HG03060 (cell line): ENCODE results near the gene ZNF19.
"Not testable (repeated sequence)": the region's sequence is repeated elsewhere in the genome, so short reads cannot be mapped to it uniquely, and the experiment has no call there.

Source experiments
- ATAC-seq: cut with Tn5 transposase; IDR thresholded peaks from one replicate; pipeline ENCODE4 v1.9.1; 2021; ENCODE audit warnings: low read depth, moderate number of reproducible peaks; ENCODE audit not compliant: unreplicated experiment

The ZNF19 gene

DNA sequence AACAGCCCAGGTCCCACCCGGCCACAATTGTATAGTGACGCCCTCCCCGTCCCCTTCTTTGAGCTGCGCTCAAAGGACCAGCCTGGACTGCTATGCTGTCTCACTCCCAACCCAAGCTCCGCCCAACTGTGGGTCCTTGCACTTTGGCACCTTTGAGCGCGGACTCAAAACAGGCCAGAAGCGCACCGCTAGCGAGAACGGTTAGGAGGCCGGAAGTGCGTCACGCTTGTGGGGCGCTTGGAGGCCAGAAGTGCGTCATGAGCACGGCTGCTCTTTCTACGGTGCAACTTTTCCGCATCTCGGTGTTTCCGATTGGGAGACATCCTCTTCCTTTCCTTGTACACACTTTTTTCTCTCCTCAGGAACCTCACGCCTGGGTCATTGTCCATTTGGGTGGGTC is at the start of gene ZNF19:
Gene ZNF19, minus strand, starts transcription at position 203 of the 400 bp plus-strand sequence. CDS start 7,210 bp downstream, outside the sequence.
- ATAC-seq: no peak

GRCh38 chr16:71537643-71538042 is 48.5 kb upstream of the ZNF19 start:
- no peak for ATAC-seq

- ATAC-seq: no peak
These were observed 47.8 kb upstream of the ZNF19 start for GRCh38 chr16:71536752-71537499.

DNA sequence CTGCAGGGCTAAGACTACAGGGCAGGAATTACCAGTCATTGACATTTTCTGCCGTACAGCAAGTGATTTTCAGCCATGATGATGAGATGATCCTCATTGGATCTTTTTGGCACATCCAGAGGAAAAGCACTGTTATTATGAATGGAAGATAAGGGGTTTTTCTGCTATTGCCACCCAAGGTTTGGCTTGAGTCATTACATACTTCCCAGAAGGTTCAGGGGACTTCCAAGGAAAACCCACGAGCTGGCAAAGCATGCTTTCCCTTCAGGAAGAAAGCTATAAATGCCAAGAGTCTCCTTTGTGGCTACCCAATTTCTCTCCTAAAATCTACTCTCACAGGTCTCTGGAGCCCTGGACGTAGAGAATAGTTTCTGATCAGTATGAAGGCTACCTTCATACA is 43.2 kb upstream of the ZNF19 start:
- ATAC-seq: no peak

- no peak for ATAC-seq
These were observed 39.7 kb upstream of the ZNF19 start for GRCh38 chr16:71528863-71529262.

GRCh38 chr16:71528257-71528656 is 39.1 kb upstream of the ZNF19 start:
- no peak for ATAC-seq

DNA sequence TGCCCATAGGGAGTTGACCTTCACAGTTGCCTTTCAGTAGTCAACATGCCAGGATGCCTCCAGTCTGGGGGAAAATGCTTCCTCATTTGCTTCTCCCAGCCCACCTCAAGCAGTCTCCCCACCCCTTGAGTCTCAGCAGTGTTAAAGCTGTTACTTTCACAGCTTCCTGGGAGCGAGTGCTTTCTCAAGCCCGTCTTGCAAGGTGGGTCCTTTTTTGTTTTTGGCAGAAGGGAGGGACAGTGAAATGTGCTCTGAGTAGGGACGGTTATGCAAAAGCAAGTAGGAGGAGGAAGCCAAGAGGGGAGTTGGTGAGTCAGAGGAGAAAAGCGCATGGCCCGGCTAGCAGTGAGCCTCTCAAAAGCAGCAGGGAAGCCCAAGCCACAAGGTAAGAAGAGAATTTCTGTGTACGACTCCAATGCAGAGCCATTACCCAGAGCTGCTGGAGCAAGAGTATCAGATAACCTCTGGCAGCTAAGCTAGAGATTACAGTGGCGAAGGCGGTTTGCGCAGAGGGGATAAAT is 37.0 kb upstream of the ZNF19 start, which contains the start of gene CHST4:
Gene CHST4, plus strand, starts transcription at position 316 of the 521 bp plus-strand sequence. CDS start 10,252 bp downstream, outside the sequence.
- no peak for ATAC-seq

DNA sequence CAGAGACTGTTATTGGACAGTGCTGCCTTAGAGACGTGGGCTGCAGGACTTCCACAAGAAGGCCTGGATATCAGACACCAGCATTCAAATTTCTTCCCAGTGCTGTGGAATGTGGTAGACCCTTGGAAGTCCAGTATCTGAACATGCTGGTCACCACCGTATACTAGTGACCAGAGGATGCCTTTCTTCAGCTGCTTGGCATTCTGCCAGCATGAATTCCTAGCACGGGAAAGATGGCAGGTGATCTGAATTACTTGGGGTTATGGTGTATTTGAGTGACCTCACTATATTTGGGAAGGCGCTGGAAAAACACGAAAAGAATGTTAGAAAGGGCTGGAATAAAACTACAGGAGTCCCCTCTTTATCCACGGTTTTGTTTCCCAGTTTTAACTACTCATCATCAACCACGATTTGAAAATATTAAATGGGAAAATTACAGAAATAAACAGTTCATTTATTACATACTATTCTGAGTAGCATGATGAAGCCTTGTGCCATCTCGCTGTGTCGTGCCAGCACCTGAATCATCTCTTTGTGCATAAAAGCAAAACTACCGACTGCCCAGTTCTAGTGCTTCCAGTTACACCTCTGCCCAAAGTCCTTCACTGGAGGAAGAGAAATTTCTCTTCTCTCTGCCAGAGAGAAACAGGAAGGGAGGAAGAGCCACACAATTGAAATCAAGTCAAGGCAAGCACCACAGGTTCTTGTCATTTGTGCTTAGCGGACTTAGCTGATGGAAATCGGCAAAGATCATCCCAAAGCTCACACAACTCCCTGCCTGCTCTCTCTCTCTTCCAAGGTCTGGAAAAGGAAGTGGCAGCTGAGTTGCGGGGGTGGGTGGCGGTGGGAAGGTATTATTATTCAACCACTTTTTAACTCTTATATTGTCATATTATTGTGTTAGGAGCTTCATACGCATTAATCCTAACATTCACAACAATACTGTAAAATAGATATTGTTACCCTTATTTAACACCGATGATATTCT is 35.7 kb upstream of the ZNF19 start:
- ATAC-seq: no peak

GRCh38 chr16:71520550-71520949 is 31.4 kb upstream of the ZNF19 start:
- ATAC-seq: no peak

DNA sequence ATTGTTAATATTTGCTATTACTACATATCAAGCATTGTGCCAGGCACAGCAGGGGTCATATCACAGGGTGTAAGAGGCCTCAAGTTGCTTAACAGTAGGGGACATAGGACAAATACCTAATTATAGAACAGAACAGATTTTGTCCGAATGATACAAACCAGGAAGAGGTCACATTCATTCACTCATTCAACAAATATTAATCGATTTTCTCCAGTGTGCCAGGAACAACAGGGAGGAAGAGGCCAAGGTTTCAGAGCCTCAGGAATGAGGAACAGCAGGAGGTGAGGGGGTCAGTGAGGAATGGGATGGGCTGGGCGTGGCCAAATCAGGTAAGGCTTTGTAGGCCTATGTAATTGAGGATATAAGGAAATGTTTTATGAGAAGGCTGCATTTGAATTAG is 25.9 kb upstream of the ZNF19 start:
- no peak for ATAC-seq

- ATAC-seq: no peak
These were observed 25.4 kb upstream of the ZNF19 start for GRCh38 chr16:71514476-71514875.

GRCh38 chr16:71513302-71513701 is 24.2 kb upstream of the ZNF19 start:
- no peak for ATAC-seq

DNA sequence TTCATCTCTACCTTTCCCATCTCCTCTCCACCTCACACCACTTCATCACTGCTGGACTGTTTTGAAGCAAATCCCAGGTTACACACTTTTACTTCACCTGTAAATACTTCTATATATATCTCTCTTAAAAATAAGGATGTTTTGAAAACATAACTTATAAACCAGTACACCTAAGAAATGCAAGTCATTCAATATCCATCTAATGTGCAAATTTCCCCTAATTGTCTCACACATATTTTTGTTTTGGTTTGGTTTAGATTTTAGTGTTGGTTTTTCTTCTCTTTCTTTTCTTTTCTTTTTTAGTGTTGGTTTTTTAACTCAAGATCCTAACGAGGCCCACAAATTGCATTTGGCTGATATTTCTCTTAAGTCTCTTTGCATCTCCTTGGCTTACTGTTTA is 17.9 kb upstream of the ZNF19 start:
- ATAC-seq: no peak

- no peak for ATAC-seq
These were observed 15.8 kb upstream of the ZNF19 start for GRCh38 chr16:71504901-71505300.

- not testable (repeated sequence) for ATAC-seq
These were observed 14.9 kb upstream of the ZNF19 start for GRCh38 chr16:71504051-71504450.

- no peak for ATAC-seq
These were observed 12.4 kb upstream of the ZNF19 start for GRCh38 chr16:71501547-71501946.

GRCh38 chr16:71500964-71501363 is 11.8 kb upstream of the ZNF19 start:
- no peak for ATAC-seq

DNA sequence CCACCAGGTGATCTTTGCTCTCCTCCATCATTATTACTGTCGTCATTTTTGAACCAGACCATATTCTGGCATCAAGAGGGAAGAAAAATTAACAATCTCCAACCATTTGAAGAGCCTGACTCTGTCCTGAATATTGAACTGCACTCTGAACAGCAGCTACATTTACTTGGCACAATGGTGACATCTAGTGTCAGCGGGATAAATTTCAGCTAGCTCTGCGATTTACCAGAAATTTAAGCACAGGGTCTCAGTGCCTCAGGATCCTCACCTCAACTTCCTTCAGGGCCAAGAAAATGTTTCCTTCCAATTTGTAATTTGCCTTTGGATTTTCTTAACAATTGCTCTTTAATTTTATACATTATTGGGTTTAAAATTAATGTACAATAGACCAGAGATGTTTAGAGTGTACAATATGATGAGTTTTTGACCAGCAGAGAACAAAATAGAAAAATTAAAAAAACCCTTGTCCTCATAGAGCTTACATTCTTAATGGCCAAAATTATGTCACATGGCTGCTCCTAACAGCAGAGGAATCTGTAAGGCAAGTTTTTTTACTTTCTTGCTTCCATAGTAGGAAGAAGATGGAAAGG is 10.7 kb upstream of the ZNF19 start:
- ATAC-seq: no peak

DNA sequence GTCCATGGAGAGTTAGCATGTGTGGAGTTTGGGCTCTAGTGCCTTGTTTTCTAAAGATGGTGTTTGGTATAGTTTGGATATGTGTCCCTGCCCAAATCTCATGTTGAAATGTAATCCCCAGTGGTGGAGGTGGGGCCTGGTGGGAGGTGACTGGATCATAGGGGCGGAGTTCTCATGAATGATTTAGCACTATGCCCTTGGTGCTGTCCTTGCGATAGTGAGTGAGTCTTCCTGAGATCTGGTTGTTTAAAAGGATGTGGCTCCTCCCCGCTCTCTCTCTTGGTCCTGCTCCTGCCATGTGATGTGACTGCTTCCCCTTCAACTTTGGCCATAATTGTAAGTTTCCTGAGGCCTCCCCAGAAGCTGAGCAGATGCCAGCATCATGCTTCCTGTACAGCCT is 8.9 kb upstream of the ZNF19 start:
- no peak for ATAC-seq

GRCh38 chr16:71493213-71493612 is 4.1 kb upstream of the ZNF19 start:
- ATAC-seq: no peak

- ATAC-seq: no peak
These were observed 3.7 kb upstream of the ZNF19 start for GRCh38 chr16:71492786-71493185.
